ENCODE data around the gene OPHN1.

DNA sequence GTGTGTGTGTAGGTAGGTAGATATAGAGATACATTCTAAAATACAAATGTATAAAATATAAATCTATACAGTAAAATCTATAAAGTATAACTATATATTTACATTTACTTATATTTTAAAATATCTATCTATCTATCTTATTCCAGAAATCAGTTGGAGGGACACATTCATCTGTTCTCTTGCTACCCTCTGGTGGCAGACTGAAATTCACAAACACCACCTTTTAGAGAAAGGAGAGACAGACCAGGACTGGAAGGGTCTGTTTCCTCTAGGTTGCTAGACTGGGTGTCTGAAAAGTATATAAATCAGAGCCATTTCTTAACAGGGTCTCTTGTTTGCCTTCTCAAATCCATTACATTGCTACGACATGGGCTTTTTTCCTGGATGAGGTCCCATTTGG, 343.0 kb downstream of the OPHN1 start:
- TF ChIP-seq, protein P1, sequence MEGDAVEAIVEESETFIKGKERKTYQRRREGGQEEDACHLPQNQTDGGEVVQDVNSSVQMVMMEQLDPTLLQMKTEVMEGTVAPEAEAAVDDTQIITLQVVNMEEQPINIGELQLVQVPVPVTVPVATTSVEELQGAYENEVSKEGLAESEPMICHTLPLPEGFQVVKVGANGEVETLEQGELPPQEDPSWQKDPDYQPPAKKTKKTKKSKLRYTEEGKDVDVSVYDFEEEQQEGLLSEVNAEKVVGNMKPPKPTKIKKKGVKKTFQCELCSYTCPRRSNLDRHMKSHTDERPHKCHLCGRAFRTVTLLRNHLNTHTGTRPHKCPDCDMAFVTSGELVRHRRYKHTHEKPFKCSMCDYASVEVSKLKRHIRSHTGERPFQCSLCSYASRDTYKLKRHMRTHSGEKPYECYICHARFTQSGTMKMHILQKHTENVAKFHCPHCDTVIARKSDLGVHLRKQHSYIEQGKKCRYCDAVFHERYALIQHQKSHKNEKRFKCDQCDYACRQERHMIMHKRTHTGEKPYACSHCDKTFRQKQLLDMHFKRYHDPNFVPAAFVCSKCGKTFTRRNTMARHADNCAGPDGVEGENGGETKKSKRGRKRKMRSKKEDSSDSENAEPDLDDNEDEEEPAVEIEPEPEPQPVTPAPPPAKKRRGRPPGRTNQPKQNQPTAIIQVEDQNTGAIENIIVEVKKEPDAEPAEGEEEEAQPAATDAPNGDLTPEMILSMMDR (IDR thresholded peaks at IDR 0.05): peak in 4 of 6 experiments; percentile 18 to 41 (median 22)
- no peak for TF ChIP-seq POLR2A (IDR thresholded peaks at IDR 0.05)

All from adrenal gland (tissue), 5 donors.